Liver (tissue), 9 donors: Measurements from ENCODE around the gene TBX15. TPM values are rescaled to one million over a fixed set of nuclear protein-coding genes. Genes with fewer than 3 reads are reported as not detected.

Source experiments
- DNase-seq: peaks from one replicate; pipeline ENCODE4 v3.0.0-alpha.2; 2017; ENCODE audit warnings: low spot score
- H3K27ac ChIP-seq, 2 donors: one replicate each; pipeline ENCODE4 v1.7.0; 2013; ENCODE audit warnings: inconsistent platforms in 2 of 2, low read length in 2 of 2, control low read depth in 1 of 2, low read depth in 1 of 2, mild to moderate bottlenecking in 1 of 2
- H3K27me3 ChIP-seq, 4 donors: one replicate each; pipeline versions ENCODE4 v1.6.1 to v1.7.0; 2013; ENCODE audit warnings: low read length in 3 of 4, inconsistent platforms in 1 of 4, mild to moderate bottlenecking in 1 of 4, moderate library complexity in 1 of 4; ENCODE audit not compliant: control insufficient read depth in 4 of 4, insufficient read depth in 4 of 4
- H3K36me3 ChIP-seq, 4 donors: one replicate each; pipeline versions ENCODE4 v1.6.1 to v1.7.0; 2013; ENCODE audit warnings: low read length in 3 of 4, mild to moderate bottlenecking in 3 of 4, low read depth in 1 of 4, moderate library complexity in 1 of 4; ENCODE audit not compliant: control insufficient read depth in 4 of 4, insufficient read depth in 3 of 4
- H3K4me1 ChIP-seq, 4 donors: one replicate each; pipeline versions ENCODE4 v1.6.1 to v1.7.0; 2013; ENCODE audit warnings: low read length in 3 of 4, mild to moderate bottlenecking in 3 of 4, moderate library complexity in 1 of 4; ENCODE audit not compliant: control insufficient read depth in 4 of 4, insufficient read depth in 4 of 4
- H3K4me3 ChIP-seq, 3 donors: one replicate each; pipeline versions ENCODE4 v1.6.1 to v1.7.0; 2013; ENCODE audit warnings: low read length in 3 of 3, control low read depth in 1 of 3, low read depth in 1 of 3, mild to moderate bottlenecking in 1 of 3
- H3K9ac ChIP-seq, 2 donors: one replicate each; pipeline ENCODE4 v1.7.0; 2013; ENCODE audit warnings: low read length in 2 of 2, mild to moderate bottlenecking in 2 of 2, moderate library complexity in 2 of 2, control low read depth in 1 of 2, low read depth in 1 of 2
- H3K9me3 ChIP-seq, 4 donors: one replicate each; pipeline versions ENCODE4 v1.6.1 to v1.7.0; 2013; ENCODE audit warnings: low read length in 3 of 4; ENCODE audit not compliant: control insufficient read depth in 4 of 4
- EGR1 ChIP-seq, 2 donors: IDR thresholded peaks; 2 replicates each; pipeline ENCODE4 v1.6.1; 2016 to 2018; ENCODE audit warnings: antibody characterized with exemption in 2 of 2, low read depth in 2 of 2
- FOXA1 ChIP-seq: IDR thresholded peaks from 2 replicates; pipeline ENCODE4 v1.6.1; 2016; ENCODE audit warnings: antibody characterized with exemption
- FOXA2 ChIP-seq: IDR thresholded peaks from 2 replicates; pipeline ENCODE4 v1.6.1; 2016; ENCODE audit warnings: antibody characterized with exemption
- GABPA ChIP-seq, 2 donors: IDR thresholded peaks in 1 of 2; conservative IDR thresholded peaks in 1 of 2; 2 replicates each; pipeline ENCODE4 v1.6.1; 2016; ENCODE audit warnings: antibody characterized with exemption in 2 of 2, mild to moderate bottlenecking in 1 of 2, moderate library complexity in 1 of 2
- HNF4A ChIP-seq, 2 donors: conservative IDR thresholded peaks; 2 replicates each; pipeline ENCODE4 v1.6.1; 2016; ENCODE audit warnings: antibody characterized with exemption in 2 of 2, mild to moderate bottlenecking in 2 of 2
- HNF4G ChIP-seq: IDR thresholded peaks from 2 replicates; pipeline ENCODE4 v1.6.1; 2016; ENCODE audit warnings: antibody characterized with exemption
- JUND ChIP-seq, 2 donors: IDR thresholded peaks; 2 replicates each; pipeline ENCODE4 v1.6.1; 2016; ENCODE audit warnings: antibody characterized with exemption in 2 of 2
- MAX ChIP-seq: IDR thresholded peaks from 2 replicates; pipeline ENCODE4 v1.6.1; 2016; ENCODE audit warnings: antibody characterized with exemption
- NR2F2 ChIP-seq: IDR thresholded peaks from 2 replicates; pipeline ENCODE4 v1.6.1; 2016; ENCODE audit warnings: antibody characterized with exemption
- RAD21 ChIP-seq, 2 donors: IDR thresholded peaks; 2 replicates each; pipeline ENCODE4 v1.6.1; 2016; ENCODE audit warnings: antibody characterized with exemption in 2 of 2, mild to moderate bottlenecking in 2 of 2
- SP1 ChIP-seq: IDR thresholded peaks from 2 replicates; pipeline ENCODE4 v1.6.1; 2018; ENCODE audit warnings: antibody characterized with exemption, mild to moderate bottlenecking
- TAF1 ChIP-seq: conservative IDR thresholded peaks from 2 replicates; pipeline ENCODE4 v1.6.1; 2016; ENCODE audit warnings: antibody characterized with exemption, mild to moderate bottlenecking
- YY1 ChIP-seq: IDR thresholded peaks from 2 replicates; pipeline ENCODE4 v1.6.1; 2016; ENCODE audit warnings: antibody characterized with exemption, mild to moderate bottlenecking
- WGBS: extraction: QIAGEN DNeasy Blood & Tissue Kit; methylation state at CpG from one replicate; pipeline ENCODE4 v1.1.7; 2013; 5-methylcytosine and 5-hydroxymethylcytosine counted together
- polyA plus RNA-seq, 2 donors: library from polyadenylated mRNA; stranded (reverse) in 1 of 2; unstranded in 1 of 2; fragments of 200-250 nt in 1 of 2; fragments of >200 nt in 1 of 2; fragmentation: Nextera tagmentation in 1 of 2; extraction: Ambion mirVana in 1 of 2; gene quantifications; one replicate each; pipeline versions ENCODE4 v1.2.1 to v1.2.3, GENCODE V29; 2013 to 2015
- total RNA-seq, 2 donors: library from RNA; depleted of rRNA; stranded (reverse); fragments of >200 nt; gene quantifications; one replicate each; pipeline ENCODE4 v1.2.3, GENCODE V29; 2014
- TF ChIP-seq, protein P1 (sequence below): IDR thresholded peaks from 2 replicates; pipeline ENCODE4 v1.6.1; 2016; ENCODE audit warnings: antibody characterized with exemption
- TF ChIP-seq, protein P2 (sequence below): fragments of 150-350 bp; IDR thresholded peaks from 2 replicates; pipeline ENCODE4 v1.5.1; 2017; ENCODE audit warnings: improper control_type of control experiment, low read depth, low read length; ENCODE audit not compliant: missing input control
- TF ChIP-seq, protein P3 (sequence below): IDR thresholded peaks from 2 replicates; pipeline ENCODE4 v1.6.1; 2016; ENCODE audit warnings: antibody characterized with exemption
- TF ChIP-seq, protein P4 (sequence below): IDR thresholded peaks from 2 replicates; pipeline ENCODE4 v1.6.1; 2016; ENCODE audit warnings: antibody characterized with exemption, mild to moderate bottlenecking
- donor health status: healthy.
- donor health status: healthy.
- donor health status: healthy.
- donor health status: healthy.
- donor health status: healthy.

The TBX15 gene
- total and polyA plus RNA-seq, 4 donors: 0.09 to 15.5 (median 3.5) TPM

GRCh38 chr1:119027759-119028158 is 39.6 kb upstream of the TBX15 start:
- Histone ChIP-seq H3K9ac (no peak overlapping the region), H3K27ac (no peak overlapping the region), H3K9me3 (no peaks in the 10 kb centered on the region), H3K27me3 (no peaks in the 10 kb centered on the region), H3K36me3 (peaks cover 0 to 7% (median 3%) of the 10 kb centered on the region in 4 donors), H3K4me1 (no peaks in the 10 kb centered on the region), H3K4me3 (no peak overlapping the region)
- no peak for DNase-seq
- TF ChIP-seq HNF4A (conservative IDR thresholded peaks at IDR 0.05) (no peak), MAX (no peak), RAD21 (IDR thresholded peaks at IDR 0.05) (no peak)
- TF ChIP-seq, protein P1, sequence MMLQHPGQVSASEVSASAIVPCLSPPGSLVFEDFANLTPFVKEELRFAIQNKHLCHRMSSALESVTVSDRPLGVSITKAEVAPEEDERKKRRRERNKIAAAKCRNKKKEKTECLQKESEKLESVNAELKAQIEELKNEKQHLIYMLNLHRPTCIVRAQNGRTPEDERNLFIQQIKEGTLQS: no peak
- TF ChIP-seq, protein P2, sequence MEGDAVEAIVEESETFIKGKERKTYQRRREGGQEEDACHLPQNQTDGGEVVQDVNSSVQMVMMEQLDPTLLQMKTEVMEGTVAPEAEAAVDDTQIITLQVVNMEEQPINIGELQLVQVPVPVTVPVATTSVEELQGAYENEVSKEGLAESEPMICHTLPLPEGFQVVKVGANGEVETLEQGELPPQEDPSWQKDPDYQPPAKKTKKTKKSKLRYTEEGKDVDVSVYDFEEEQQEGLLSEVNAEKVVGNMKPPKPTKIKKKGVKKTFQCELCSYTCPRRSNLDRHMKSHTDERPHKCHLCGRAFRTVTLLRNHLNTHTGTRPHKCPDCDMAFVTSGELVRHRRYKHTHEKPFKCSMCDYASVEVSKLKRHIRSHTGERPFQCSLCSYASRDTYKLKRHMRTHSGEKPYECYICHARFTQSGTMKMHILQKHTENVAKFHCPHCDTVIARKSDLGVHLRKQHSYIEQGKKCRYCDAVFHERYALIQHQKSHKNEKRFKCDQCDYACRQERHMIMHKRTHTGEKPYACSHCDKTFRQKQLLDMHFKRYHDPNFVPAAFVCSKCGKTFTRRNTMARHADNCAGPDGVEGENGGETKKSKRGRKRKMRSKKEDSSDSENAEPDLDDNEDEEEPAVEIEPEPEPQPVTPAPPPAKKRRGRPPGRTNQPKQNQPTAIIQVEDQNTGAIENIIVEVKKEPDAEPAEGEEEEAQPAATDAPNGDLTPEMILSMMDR: no peak
- TF ChIP-seq, protein P3, sequence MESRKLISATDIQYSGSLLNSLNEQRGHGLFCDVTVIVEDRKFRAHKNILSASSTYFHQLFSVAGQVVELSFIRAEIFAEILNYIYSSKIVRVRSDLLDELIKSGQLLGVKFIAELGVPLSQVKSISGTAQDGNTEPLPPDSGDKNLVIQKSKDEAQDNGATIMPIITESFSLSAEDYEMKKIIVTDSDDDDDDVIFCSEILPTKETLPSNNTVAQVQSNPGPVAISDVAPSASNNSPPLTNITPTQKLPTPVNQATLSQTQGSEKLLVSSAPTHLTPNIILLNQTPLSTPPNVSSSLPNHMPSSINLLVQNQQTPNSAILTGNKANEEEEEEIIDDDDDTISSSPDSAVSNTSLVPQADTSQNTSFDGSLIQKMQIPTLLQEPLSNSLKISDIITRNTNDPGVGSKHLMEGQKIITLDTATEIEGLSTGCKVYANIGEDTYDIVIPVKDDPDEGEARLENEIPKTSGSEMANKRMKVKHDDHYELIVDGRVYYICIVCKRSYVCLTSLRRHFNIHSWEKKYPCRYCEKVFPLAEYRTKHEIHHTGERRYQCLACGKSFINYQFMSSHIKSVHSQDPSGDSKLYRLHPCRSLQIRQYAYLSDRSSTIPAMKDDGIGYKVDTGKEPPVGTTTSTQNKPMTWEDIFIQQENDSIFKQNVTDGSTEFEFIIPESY: no peak
- WGBS: 95% methylated on average over 1 of the region's 1 CpG

DNA sequence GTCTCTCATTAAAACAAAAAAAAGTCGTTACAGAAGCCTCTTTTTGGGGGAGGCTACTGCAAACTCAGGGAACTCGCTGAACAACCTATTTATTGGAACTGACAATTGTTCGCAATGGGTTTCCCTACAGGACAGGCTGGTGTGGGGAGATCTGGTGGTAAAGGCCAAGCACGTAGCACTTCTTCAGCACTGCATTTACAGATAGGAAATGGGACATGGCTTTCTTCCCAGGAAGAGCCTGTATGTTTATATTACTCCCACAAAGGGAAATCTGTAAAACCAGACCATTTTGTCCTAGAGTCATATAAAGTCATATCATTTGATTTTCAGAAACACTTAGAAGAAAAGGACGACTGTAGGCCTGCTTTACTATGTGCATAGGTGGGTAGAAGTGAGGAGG is 38.8 kb upstream of the TBX15 start:
- Histone ChIP-seq H3K27me3 (no peaks in the 10 kb centered on the region), H3K4me1 (no peaks in the 10 kb centered on the region), H3K9ac (no peak overlapping the region), H3K4me3 (no peak overlapping the region), H3K9me3 (no peaks in the 10 kb centered on the region), H3K27ac (no peak overlapping the region), H3K36me3 (peaks cover 0 to 3% (median 0%) of the 10 kb centered on the region in 4 donors)
- TF ChIP-seq HNF4A (conservative IDR thresholded peaks at IDR 0.05): no peak
- TF ChIP-seq FOXA1: no peak
- no peak for TF ChIP-seq YY1
- DNase-seq: no peak
- 87% methylated on average over 5 of the region's 5 CpGs for WGBS

DNA sequence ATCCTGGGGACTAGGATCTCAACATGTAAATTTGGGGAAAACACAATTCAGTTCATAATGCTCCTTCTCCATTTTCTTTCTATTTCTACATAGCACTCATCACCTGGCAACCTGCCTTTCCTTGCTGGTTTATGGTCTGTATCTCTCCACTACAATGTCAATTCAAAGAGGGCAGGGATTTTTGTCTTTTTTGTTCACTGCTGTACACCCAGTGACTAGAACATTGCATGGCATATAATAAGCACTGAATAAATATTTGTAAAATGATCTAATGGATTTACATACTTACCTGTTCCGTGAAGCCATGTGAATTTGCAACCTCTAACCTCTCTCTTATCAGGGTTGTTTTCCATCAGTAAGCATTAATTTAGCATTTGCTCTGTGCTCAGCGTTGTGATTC is 27.4 kb upstream of the TBX15 start:
- Histone ChIP-seq H3K4me1 (no peaks in the 10 kb centered on the region), H3K9me3 (no peaks in the 10 kb centered on the region), H3K36me3 (no peaks in the 10 kb centered on the region), H3K4me3 (no peak overlapping the region), H3K27ac (no peak overlapping the region), H3K27me3 (no peaks in the 10 kb centered on the region), H3K9ac (no peak overlapping the region)
- no peak for DNase-seq
- WGBS: 82% methylated on average over 2 of the region's 2 CpGs
- TF ChIP-seq SP1: no peak
- TF ChIP-seq FOXA1: no peak
- TF ChIP-seq, protein P4, sequence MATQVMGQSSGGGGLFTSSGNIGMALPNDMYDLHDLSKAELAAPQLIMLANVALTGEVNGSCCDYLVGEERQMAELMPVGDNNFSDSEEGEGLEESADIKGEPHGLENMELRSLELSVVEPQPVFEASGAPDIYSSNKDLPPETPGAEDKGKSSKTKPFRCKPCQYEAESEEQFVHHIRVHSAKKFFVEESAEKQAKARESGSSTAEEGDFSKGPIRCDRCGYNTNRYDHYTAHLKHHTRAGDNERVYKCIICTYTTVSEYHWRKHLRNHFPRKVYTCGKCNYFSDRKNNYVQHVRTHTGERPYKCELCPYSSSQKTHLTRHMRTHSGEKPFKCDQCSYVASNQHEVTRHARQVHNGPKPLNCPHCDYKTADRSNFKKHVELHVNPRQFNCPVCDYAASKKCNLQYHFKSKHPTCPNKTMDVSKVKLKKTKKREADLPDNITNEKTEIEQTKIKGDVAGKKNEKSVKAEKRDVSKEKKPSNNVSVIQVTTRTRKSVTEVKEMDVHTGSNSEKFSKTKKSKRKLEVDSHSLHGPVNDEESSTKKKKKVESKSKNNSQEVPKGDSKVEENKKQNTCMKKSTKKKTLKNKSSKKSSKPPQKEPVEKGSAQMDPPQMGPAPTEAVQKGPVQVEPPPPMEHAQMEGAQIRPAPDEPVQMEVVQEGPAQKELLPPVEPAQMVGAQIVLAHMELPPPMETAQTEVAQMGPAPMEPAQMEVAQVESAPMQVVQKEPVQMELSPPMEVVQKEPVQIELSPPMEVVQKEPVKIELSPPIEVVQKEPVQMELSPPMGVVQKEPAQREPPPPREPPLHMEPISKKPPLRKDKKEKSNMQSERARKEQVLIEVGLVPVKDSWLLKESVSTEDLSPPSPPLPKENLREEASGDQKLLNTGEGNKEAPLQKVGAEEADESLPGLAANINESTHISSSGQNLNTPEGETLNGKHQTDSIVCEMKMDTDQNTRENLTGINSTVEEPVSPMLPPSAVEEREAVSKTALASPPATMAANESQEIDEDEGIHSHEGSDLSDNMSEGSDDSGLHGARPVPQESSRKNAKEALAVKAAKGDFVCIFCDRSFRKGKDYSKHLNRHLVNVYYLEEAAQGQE: no peak
- no peak for TF ChIP-seq HNF4G
- TF ChIP-seq GABPA (IDR thresholded peaks at IDR 0.05 in 1 of 2, conservative IDR thresholded peaks at IDR 0.05 in 1 of 2): no peak
- TF ChIP-seq, protein P1: no peak
- no peak for TF ChIP-seq TAF1
- TF ChIP-seq, protein P3: no peak
- no peak for TF ChIP-seq YY1
- TF ChIP-seq JUND (IDR thresholded peaks at IDR 0.05): no peak
- TF ChIP-seq EGR1 (IDR thresholded peaks at IDR 0.05; ENCODE audit: low read depth in 2 of 2): no peak
- TF ChIP-seq FOXA2: no peak
- TF ChIP-seq NR2F2: no peak
